HepG2 (cell line): ENCODE results near the gene CD86. TPM values are rescaled to one million over a fixed set of nuclear protein-coding genes. Genes with fewer than 3 reads are reported as not detected.

Experiments used
- ATAC-seq: fragments of 200-7000 bp; cut with Tn5 transposase; 3 replicates; pipeline ENCODE4 v1.9.1; 2020; ENCODE audit warnings: mild to moderate bottlenecking, moderate library complexity
- BruUV-seq: library from RNA; stranded (reverse); fragments of 400-500 nt; replicated peaks from 2 replicates; lab custom pipeline; 2021; lab: Mats Ljungman, UMichigan
- CTCF ChIA-PET: fragments of 300-600 bp; formaldehyde crosslinking; extraction: SDS; loops from one replicate; lab custom pipeline; 2021; ENCODE audit warnings: low total read pairs, inconsistent platforms, low intra/inter-chr PET ratio; lab: Yijun Ruan, JAX
- POLR2A ChIA-PET: fragments of 350-600 bp; sonication (Branson Sonifier 250); formaldehyde crosslinking; loops from one replicate; lab custom pipeline; 2020; ENCODE audit warnings: antibody characterized with exemption, inconsistent platforms; lab: Yijun Ruan, JAX
- DNase-seq: peaks from one replicate; pipeline ENCODE4 v3.0.0-alpha.2; 2015; ENCODE audit warnings: low spot score
- FAIRE-seq: peaks from 3 replicates; lab custom pipeline; 2011; peaks lifted over from hg19 to GRCh38; lab: Jason Lieb, UNC
- H2AFZ ChIP-seq: one replicate; pipeline ENCODE4 v1.6.1; 2011; ENCODE audit warnings: low read length, inconsistent platforms
- H3K27ac ChIP-seq: fragments of 300-600 bp; 3 replicates; pipeline ENCODE4 v1.8.0; 2011; ENCODE audit warnings: mixed run types, mild to moderate bottlenecking, mixed read lengths, low read length, inconsistent platforms; ENCODE audit not compliant: insufficient read depth; ENCODE audit errors: extremely low read length
- H3K27me3 ChIP-seq, 2 experiments: fragments of 200-600 bp in 1 of 2; 2 replicates in 1 of 2; 3 replicates in 1 of 2; pipeline versions ENCODE4 v1.6.0 to v1.8.0; 2011; ENCODE audit warnings: low read length in 2 of 2, mild to moderate bottlenecking in 2 of 2, moderate library complexity in 2 of 2, inconsistent platforms in 1 of 2; ENCODE audit not compliant: insufficient read depth in 2 of 2, control insufficient read depth in 1 of 2
- H3K36me3 ChIP-seq, 2 experiments: fragments of 200-600 bp in 1 of 2; replicated peaks in 1 of 2; 2 replicates in 1 of 2; 3 replicates in 1 of 2; pipeline versions ENCODE4 v1.5.1 to v1.8.0; 2011; ENCODE audit warnings: low read length in 2 of 2, inconsistent platforms in 1 of 2; ENCODE audit not compliant: insufficient read depth in 2 of 2, control insufficient read depth in 1 of 2
- H3K4me1 ChIP-seq: 2 replicates; pipeline ENCODE4 v1.5.1; 2012; ENCODE audit warnings: low read length, inconsistent platforms; ENCODE audit not compliant: insufficient read depth
- H3K4me2 ChIP-seq: 2 replicates; pipeline ENCODE4 v1.6.0; 2011; ENCODE audit warnings: low read depth, low read length, inconsistent platforms
- H3K4me3 ChIP-seq, 3 experiments: fragments of 200-600 bp in 1 of 3; sonication (generic), shearing (Covaris generic) in 1 of 3; replicated peaks in 1 of 3; 2 replicates each; pipeline ENCODE4 v1.5.1; 2011 to 2016; ENCODE audit warnings: low read length in 3 of 3, inconsistent platforms in 2 of 3, low read depth in 2 of 3, mild to moderate bottlenecking in 2 of 3, control low read depth in 1 of 3, mixed read lengths in 1 of 3; ENCODE audit not compliant: insufficient read depth in 1 of 3
- H3K79me2 ChIP-seq: one replicate; pipeline ENCODE4 v1.6.1; 2011; ENCODE audit warnings: low read length, inconsistent platforms; ENCODE audit not compliant: insufficient read depth
- H3K9ac ChIP-seq: 2 replicates; pipeline ENCODE4 v1.6.0; 2011; ENCODE audit warnings: mild to moderate bottlenecking, low read depth, low read length, inconsistent platforms; ENCODE audit not compliant: insufficient read depth
- H3K9me3 ChIP-seq: 2 replicates; pipeline ENCODE4 v1.5.1; 2012; ENCODE audit warnings: mild to moderate bottlenecking, low read length
- H4K20me1 ChIP-seq: 2 replicates; pipeline ENCODE4 v1.6.0; 2011; ENCODE audit warnings: inconsistent platforms, mild to moderate bottlenecking, low read length, moderate library complexity; ENCODE audit not compliant: insufficient read depth
- CREB1 ChIP-seq, 2 experiments: fragments of 450-650 bp in 1 of 2; IDR thresholded peaks; 2 replicates each; pipeline ENCODE4 v1.6.1; 2016 to 2017; ENCODE audit warnings: control low read depth in 1 of 2, mild to moderate bottlenecking in 1 of 2, missing compliant biosample characterization in 1 of 2, missing genetic modification characterization in 1 of 2
- JARID2 ChIP-seq: sonication (generic); formaldehyde crosslinking; IDR thresholded peaks from 2 replicates; pipeline ENCODE4 v1.8.1; 2023; ENCODE audit warnings: missing genetic modification reagents, inconsistent platforms; ENCODE audit not compliant: insufficient replicate concordance
- REST ChIP-seq, 2 experiments: IDR thresholded peaks; 2 replicates each; pipeline ENCODE4 v1.6.1; 2011 to 2012; ENCODE audit warnings: low read length in 2 of 2, borderline replicate concordance in 1 of 2, low read depth in 1 of 2, mild to moderate bottlenecking in 1 of 2, moderate library complexity in 1 of 2
- ZNF331 ChIP-seq: sonication (generic); formaldehyde crosslinking; IDR thresholded peaks from 2 replicates; pipeline ENCODE4 v1.4.0; 2020; ENCODE audit warnings: missing genetic modification reagents
- ZNF652 ChIP-seq: IDR thresholded peaks from 2 replicates; pipeline ENCODE4 v1.6.1; 2016; ENCODE audit warnings: low read depth, borderline replicate concordance
- WGBS: methylation state at CpG from one replicate; pipeline ENCODE4 v1.1.6; 2017; ENCODE audit warnings: low lambda C conversion rate; 5-methylcytosine and 5-hydroxymethylcytosine counted together
- in situ Hi-C: cut with HindIII; loops from 2 replicates; pipeline ENCODE4 v1.10.0; 2017; ENCODE audit warnings: low pct_unique_long_range_greater_than_20kb; ENCODE audit not compliant: extremely low pct_ligation_motif_present
- intact Hi-C: fragments of 100-400 bp; cut with micrococcal nuclease; formaldehyde crosslinking; loops from one replicate; pipeline ENCODE4 v1.10.0; 2022; ENCODE audit not compliant: unreplicated experiment
- polyA plus RNA-seq, 8 experiments: library from polyadenylated mRNA; depleted of rRNA in 3 of 8; stranded (reverse) in 7 of 8; unstranded in 1 of 8; fragments of >200 nt; fragmentation: Illumina TruSeq in 4 of 8; extraction: Trizol in 4 of 8; gene quantifications; 2 replicates each; pipeline versions ENCODE4 v1.2.1 to v1.2.3, GENCODE V29; 2011 to 2016; ENCODE audit warnings: low read depth in 4 of 8, missing spikeins in 1 of 8, mixed read lengths in 1 of 8; ENCODE audit not compliant: insufficient read depth in 1 of 8
- total RNA-seq, 5 experiments: library from RNA; depleted of rRNA; stranded (reverse); fragments of >200 nt; fragmentation: Illumina TruSeq; extraction: Trizol; gene quantifications; 2 replicates each; pipeline ENCODE4 v1.2.3, GENCODE V29; 2016; ENCODE audit warnings: low read depth in 1 of 5

CD86 gene
- total and polyA plus RNA-seq, 2 of the 13 experiments (the other 11 are each of a cell fraction or from before 2014, with no cell fraction given), result not detected

- no peak for TF ChIP-seq ZNF652
- no peak for TF ChIP-seq REST (IDR thresholded peaks at IDR 0.05; ENCODE audit: borderline replicate concordance in 1 of 2, low read depth in 1 of 2, low read length in 2 of 2)
- no peak for TF ChIP-seq ZNF331 (CRISPR knock-in tag)
- TF ChIP-seq, all 625 proteins: peak for 0
- no TSS peak for BruUV-seq
- no peak overlapping the region for H3K4me2 ChIP-seq
- no peak for DNase-seq
- H3K27me3 ChIP-seq, result no peaks in the 10 kb centered on the region
- 15% methylated on average over 1 of the region's 1 CpG for WGBS
- in situ Hi-C loops (no loop called here), intact Hi-C loops (no loop called here)
- H3K4me1 ChIP-seq, result no peaks in the 10 kb centered on the region
- H3K9ac ChIP-seq, result no peak overlapping the region
- H3K9me3 ChIP-seq, result no peaks in the 10 kb centered on the region
- POLR2A ChIA-PET, result no interaction called here
- H3K27ac ChIP-seq, result no peak overlapping the region
- FAIRE-seq, result no peak
- no peaks in the 10 kb centered on the region for H3K36me3 ChIP-seq
- no peak overlapping the region for H3K4me3 ChIP-seq
- CTCF ChIA-PET, result no interaction called here
- no peaks in the 10 kb centered on the region for H4K20me1 ChIP-seq
- ATAC-seq, result no peak
- no peaks in the 10 kb centered on the region for H3K79me2 ChIP-seq
- no peak overlapping the region for H2AFZ ChIP-seq
These were observed 8.7 kb downstream of the CD86 start for GRCh38 chr3:122063908-122064307.

- POLR2A ChIA-PET, result no interaction called here
- Histone ChIP-seq H3K9ac (no peak overlapping the region), H3K79me2 (no peaks in the 10 kb centered on the region), H3K36me3 (no peaks in the 10 kb centered on the region), H3K27me3 (0 out of 5 replicates have a peak, but pooled peaks cover 0 to under 1% of the 10 kb centered on the region in 2 experiments), H2AFZ (no peak overlapping the region), H4K20me1 (no peaks in the 10 kb centered on the region), H3K4me2 (no peak overlapping the region), H3K4me1 (no peaks in the 10 kb centered on the region), H3K9me3 (no peaks in the 10 kb centered on the region), H3K27ac (no peak overlapping the region), H3K4me3 (no peak overlapping the region)
- no TSS peak for BruUV-seq
- in situ Hi-C loops, result no loop called here
- DNase-seq (no peak), ATAC-seq (no peak), FAIRE-seq (no peak)
- 10% methylated on average over 4 of the region's 4 CpGs for WGBS
- intact Hi-C loops, result no loop called here
- CTCF ChIA-PET, result no interaction called here
- TF ChIP-seq CREB1 (IDR thresholded peaks at IDR 0.05) (peak; percentile 32; the same call in 1 of the 2 replicates), CREB1 (CRISPR knock-in tag; IDR thresholded peaks at IDR 0.05) (no peak), JARID2 (CRISPR knock-in tag) (no peak)
These were observed 9.2 kb downstream of the CD86 start for GRCh38 chr3:122064326-122064725.
